HFFc6 (cell line): ENCODE results near the gene SYNJ2. TPM values are rescaled to one million over a fixed set of nuclear protein-coding genes. Genes with fewer than 3 reads are reported as not detected.
A peak's percentile ranks its signal among the peaks of the same experiment; 100 is the strongest.

Experiments
- DNase-seq: peaks from one replicate; pipeline ENCODE4 v3.0.0-alpha.2; 2018
- H3K27ac Mint-ChIP-seq: 2 replicates; pipeline ENCODE4 v1.8.0; 2020; ENCODE audit warnings: mild to moderate bottlenecking, mixed read lengths
- H3K27me3 Mint-ChIP-seq: 2 replicates; pipeline ENCODE4 v1.8.0; 2021; ENCODE audit warnings: mild to moderate bottlenecking, moderate library complexity, mixed read lengths; ENCODE audit not compliant: insufficient read depth
- H3K36me3 Mint-ChIP-seq: 2 replicates; pipeline ENCODE4 v1.8.0; 2021; ENCODE audit warnings: low read depth, mixed read lengths
- H3K4me1 Mint-ChIP-seq: 2 replicates; pipeline ENCODE4 v1.8.0; 2020; ENCODE audit warnings: low read depth, mixed read lengths
- H3K4me3 Mint-ChIP-seq: 2 replicates; pipeline ENCODE4 v1.8.0; 2020; ENCODE audit warnings: mild to moderate bottlenecking, moderate library complexity, mixed read lengths
- H3K9me3 Mint-ChIP-seq: 2 replicates; pipeline ENCODE4 v1.8.0; 2020; ENCODE audit warnings: mild to moderate bottlenecking, mixed read lengths
- CTCF ChIP-seq: fragments of 200-600 bp; sonication (generic); IDR thresholded peaks from 2 replicates; pipeline ENCODE4 v1.5.0; 2021; ENCODE audit warnings: antibody characterized with exemption, mild to moderate bottlenecking
- total RNA-seq, 6 experiments: library from RNA; stranded (reverse); fragmentation: NEBNext Ultra II Directional; extraction: Animal tissue kit (Norgen Biotek cat#: 25700); gene quantifications; 2 replicates in 1 of 6; 3 replicates in 5 of 6; pipeline ENCODE4 v1.2.3, GENCODE V29; 2021

The SYNJ2 gene
- total RNA-seq, 6 experiments from 2014 or later, result 31.8 to 46.4 (median 41.3) TPM

- Mint-ChIP-seq H3K4me1 (peaks cover 77% of the 10 kb centered on the region), H3K27me3 (peaks cover 3% of the 10 kb centered on the region), H3K9me3 (no peaks in the 10 kb centered on the region), H3K36me3 (peaks cover 62% of the 10 kb centered on the region), H3K27ac (peak overlapping the region; percentile 98), H3K4me3 (peak overlapping the region; percentile 81)
- no peak for DNase-seq
- no peak for TF ChIP-seq CTCF
These were observed 59.7 kb downstream of the SYNJ2 start for GRCh38 chr6:158041370-158041769.

GRCh38 chr6:158041788-158042187, 60.1 kb downstream of the SYNJ2 start:
- peaks cover 64% of the 10 kb centered on the region for H3K36me3 Mint-ChIP-seq
- TF ChIP-seq CTCF, result no peak
- no peaks in the 10 kb centered on the region for H3K9me3 Mint-ChIP-seq
- H3K27me3 Mint-ChIP-seq, result peaks cover 3% of the 10 kb centered on the region
- H3K27ac Mint-ChIP-seq, result peak overlapping the region; percentile 98
- peak overlapping the region; percentile 81 for H3K4me3 Mint-ChIP-seq
- DNase-seq, result no peak
- peaks cover 81% of the 10 kb centered on the region for H3K4me1 Mint-ChIP-seq

- Mint-ChIP-seq H3K27ac (peak overlapping the region; percentile 98), H3K9me3 (no peaks in the 10 kb centered on the region), H3K4me3 (peak overlapping the region; percentile 52), H3K36me3 (peaks cover 70% of the 10 kb centered on the region), H3K4me1 (peaks cover 86% of the 10 kb centered on the region), H3K27me3 (peaks cover 3% of the 10 kb centered on the region)
- DNase-seq, result peak; percentile 78
- TF ChIP-seq CTCF, result no peak
These were observed 60.7 kb downstream of the SYNJ2 start for GRCh38 chr6:158042245-158042798.

- Mint-ChIP-seq H3K36me3 (peaks cover 77% of the 10 kb centered on the region), H3K27me3 (peaks cover 3% of the 10 kb centered on the region), H3K27ac (peak overlapping the region; percentile 98), H3K9me3 (no peaks in the 10 kb centered on the region), H3K4me3 (no peak overlapping the region), H3K4me1 (peaks cover 93% of the 10 kb centered on the region)
- no peak for TF ChIP-seq CTCF
- no peak for DNase-seq
These were observed 61.3 kb downstream of the SYNJ2 start for GRCh38 chr6:158043008-158043407.

- no peak for TF ChIP-seq CTCF
- H3K36me3 Mint-ChIP-seq, result peaks cover 80% of the 10 kb centered on the region
- peaks cover 99% of the 10 kb centered on the region for H3K4me1 Mint-ChIP-seq
- no peak for DNase-seq
- H3K27me3 Mint-ChIP-seq, result peaks cover 3% of the 10 kb centered on the region; the same call in 1 of the 2 replicates
- H3K4me3 Mint-ChIP-seq, result no peak overlapping the region
- H3K9me3 Mint-ChIP-seq, result no peaks in the 10 kb centered on the region
- H3K27ac Mint-ChIP-seq, result peak overlapping the region; percentile 98
These were observed 62.2 kb downstream of the SYNJ2 start for GRCh38 chr6:158043586-158044524.
